IMR-90 (cell line): ENCODE results near the gene SLC16A9. TPM values are rescaled to one million over a fixed set of nuclear protein-coding genes. Genes with fewer than 3 reads are reported as not detected.

Source experiments
- ATAC-seq: fragments of 200-7000 bp; cut with Tn5 transposase; 2 replicates; pipeline ENCODE4 v1.9.1; 2020; ENCODE audit warnings: low read depth, mild to moderate bottlenecking, moderate library complexity
- BruUV-seq: library from RNA; stranded (reverse); fragments of 400-500 nt; replicated peaks from 2 replicates; lab custom pipeline; 2021; lab: Mats Ljungman, UMichigan
- CTCF ChIA-PET: fragments of 300-600 bp; formaldehyde crosslinking; extraction: SDS; loops from one replicate; lab custom pipeline; 2021; ENCODE audit warnings: antibody characterized with exemption; lab: Yijun Ruan, JAX
- POLR2A ChIA-PET: fragments of 300-600 bp; sonication (Branson Sonifier 250); formaldehyde crosslinking; loops from one replicate; lab custom pipeline; 2022; ENCODE audit warnings: antibody characterized with exemption; ENCODE audit not compliant: unreplicated experiment; lab: Charles Lee
- DNase-seq: peaks from one replicate; pipeline ENCODE4 v3.0.0; 2013
- H2AFZ ChIP-seq: replicated peaks from 2 replicates; pipeline ENCODE3; 2013; ENCODE audit warnings: low read length, mild to moderate bottlenecking; ENCODE audit not compliant: poor library complexity
- H2AK5ac ChIP-seq: 2 replicates; pipeline ENCODE4 v1.6.1; 2013; ENCODE audit warnings: low read depth, low read length, inconsistent platforms
- H2AK9ac ChIP-seq: replicated peaks from 2 replicates; pipeline ENCODE3; 2013; ENCODE audit warnings: mild to moderate bottlenecking, low read depth, low read length, moderate library complexity; ENCODE audit not compliant: poor library complexity
- H2BK120ac ChIP-seq: 2 replicates; pipeline ENCODE4 v1.6.1; 2013; ENCODE audit warnings: low read depth, low read length, inconsistent platforms
- H2BK15ac ChIP-seq: 3 replicates; pipeline ENCODE4 v1.6.1; 2013; ENCODE audit warnings: low read depth, low read length, inconsistent platforms
- H2BK20ac ChIP-seq: 2 replicates; pipeline ENCODE4 v1.6.1; 2013; ENCODE audit warnings: low read depth, mild to moderate bottlenecking, inconsistent platforms, low read length, moderate library complexity
- H2BK5ac ChIP-seq: 2 replicates; pipeline ENCODE4 v1.6.1; 2013; ENCODE audit warnings: mild to moderate bottlenecking, low read depth, low read length, inconsistent platforms; ENCODE audit not compliant: poor library complexity, severe bottlenecking
- H3K14ac ChIP-seq: replicated peaks from 2 replicates; pipeline ENCODE4 v1.6.1; 2013; ENCODE audit warnings: low read depth, low read length, inconsistent platforms
- H3K18ac ChIP-seq: 2 replicates; pipeline ENCODE4 v1.6.1; 2013; ENCODE audit warnings: low read depth, low read length, control low read depth
- H3K23ac ChIP-seq: 2 replicates; pipeline ENCODE4 v1.6.1; 2013; ENCODE audit warnings: low read depth, low read length, inconsistent platforms
- H3K27ac ChIP-seq: 2 replicates; pipeline ENCODE4 v1.5.1; 2013; ENCODE audit warnings: mild to moderate bottlenecking, control low read depth, low read length; ENCODE audit not compliant: insufficient read depth
- H3K27me3 ChIP-seq: 2 replicates; pipeline ENCODE4 v1.6.1; 2013; ENCODE audit warnings: low read length; ENCODE audit not compliant: control insufficient read depth, insufficient read depth
- H3K36me3 ChIP-seq: 2 replicates; pipeline ENCODE4 v1.6.1; 2013; ENCODE audit warnings: low read length, mixed read lengths; ENCODE audit not compliant: control insufficient read depth, insufficient read depth
- H3K4ac ChIP-seq: 2 replicates; pipeline ENCODE4 v1.6.1; 2013; ENCODE audit warnings: low read depth, low read length, inconsistent platforms
- H3K4me1 ChIP-seq: 2 replicates; pipeline ENCODE4 v1.6.1; 2013; ENCODE audit warnings: low read length, mixed read lengths; ENCODE audit not compliant: control insufficient read depth, insufficient read depth
- H3K4me2 ChIP-seq: 2 replicates; pipeline ENCODE4 v1.6.1; 2013; ENCODE audit warnings: low read depth, mild to moderate bottlenecking, control low read depth, low read length, moderate library complexity
- H3K4me3 ChIP-seq: 2 replicates; pipeline ENCODE4 v1.5.1; 2013; ENCODE audit warnings: low read depth, mild to moderate bottlenecking, control low read depth, low read length, moderate library complexity; ENCODE audit not compliant: insufficient read depth
- H3K56ac ChIP-seq: 2 replicates; pipeline ENCODE4 v1.6.1; 2013; ENCODE audit warnings: low read length, inconsistent platforms; ENCODE audit not compliant: insufficient read depth; ENCODE audit errors: extremely low read depth
- H3K79me1 ChIP-seq, 2 experiments: 2 replicates each; pipeline ENCODE4 v1.6.1; 2013; ENCODE audit warnings: low read length in 2 of 2, inconsistent platforms in 1 of 2, low read depth in 1 of 2
- H3K9ac ChIP-seq: 2 replicates; pipeline ENCODE4 v1.6.1; 2013; ENCODE audit warnings: low read depth, low read length, control low read depth
- H3K9me1 ChIP-seq: 2 replicates; pipeline ENCODE4 v1.6.1; 2013; ENCODE audit warnings: low read length, inconsistent platforms; ENCODE audit not compliant: insufficient read depth
- H3K9me3 ChIP-seq: 2 replicates; pipeline ENCODE4 v1.6.1; 2013; ENCODE audit warnings: low read length; ENCODE audit not compliant: control insufficient read depth, insufficient read depth
- H4K20me1 ChIP-seq: 2 replicates; pipeline ENCODE4 v1.6.1; 2013; ENCODE audit warnings: low read length, inconsistent platforms; ENCODE audit not compliant: insufficient read depth
- H4K5ac ChIP-seq: 2 replicates; pipeline ENCODE4 v1.6.1; 2013; ENCODE audit warnings: mild to moderate bottlenecking, low read depth, low read length, control low read depth
- H4K8ac ChIP-seq, 2 experiments: 2 replicates each; pipeline ENCODE4 v1.6.1; 2013; ENCODE audit warnings: low read depth in 2 of 2, low read length in 2 of 2, control low read depth in 1 of 2, inconsistent platforms in 1 of 2
- H4K91ac ChIP-seq: 2 replicates; pipeline ENCODE4 v1.6.1; 2013; ENCODE audit warnings: low read depth, low read length, inconsistent platforms; ENCODE audit not compliant: insufficient read depth
- BHLHE40 ChIP-seq: fragments of 150-350 bp; IDR thresholded peaks from 2 replicates; pipeline ENCODE4 v1.6.1; 2016; ENCODE audit warnings: mild to moderate bottlenecking, low read depth, low read length
- CHD1 ChIP-seq: IDR thresholded peaks from 2 replicates; pipeline ENCODE4 v1.6.1; 2012; ENCODE audit warnings: low read depth, low read length, improper control_type of control experiment
- CTCF ChIP-seq: conservative IDR thresholded peaks from 2 replicates; pipeline ENCODE4 v1.5.1; 2012; ENCODE audit warnings: mild to moderate bottlenecking, low read depth, low read length, improper control_type of control experiment
- MAZ ChIP-seq: IDR thresholded peaks from 2 replicates; pipeline ENCODE4 v1.6.1; 2012; ENCODE audit warnings: low read depth, mild to moderate bottlenecking, low read length, improper control_type of control experiment, moderate library complexity, borderline replicate concordance
- MXI1 ChIP-seq: IDR thresholded peaks from 2 replicates; pipeline ENCODE4 v1.6.1; 2012; ENCODE audit warnings: low read depth, mild to moderate bottlenecking, low read length, moderate library complexity, borderline replicate concordance
- POLR2A ChIP-seq: IDR thresholded peaks from 2 replicates; pipeline ENCODE4 v1.6.1; 2012; ENCODE audit warnings: mild to moderate bottlenecking, low read depth, low read length
- RCOR1 ChIP-seq: IDR thresholded peaks from 2 replicates; pipeline ENCODE4 v1.6.1; 2012; ENCODE audit warnings: mild to moderate bottlenecking, low read length, improper control_type of control experiment; ENCODE audit not compliant: insufficient replicate concordance
- WGBS, 2 experiments: methylation state at CpG; one replicate each; pipeline versions ENCODE4 v1.1.5 to v1.1.7; 2013; ENCODE audit warnings: missing lambda C conversion rate in 2 of 2; ENCODE audit not compliant: insufficient read length in 1 of 2; ENCODE audit errors: extremely low coverage in 2 of 2; 5-methylcytosine and 5-hydroxymethylcytosine counted together
- dilution Hi-C: fragments of 300-500 bp; cut with HindIII; formaldehyde crosslinking; loops from one replicate; pipeline ENCODE4 v1.14.3; 2018; ENCODE audit warnings: low sequenced_read_pairs; ENCODE audit not compliant: unreplicated experiment
- in situ Hi-C: fragments of 300-500 bp; cut with MboI; formaldehyde crosslinking; loops from 3 replicates; pipeline ENCODE4 v1.14.3; 2019; ENCODE audit warnings: low sequenced_read_pairs, inconsistent platforms, mixed read lengths
- intact Hi-C: fragments of 100-400 bp; cut with micrococcal nuclease; formaldehyde crosslinking; loops from 2 replicates; pipeline ENCODE4 v1.10.0; 2022
- polyA plus RNA-seq, 3 experiments: library from polyadenylated mRNA; depleted of rRNA; stranded (reverse); fragments of >200 nt; gene quantifications; 2 replicates each; pipeline ENCODE4 v1.2.3, GENCODE V29; 2012; ENCODE audit warnings: low replicate concordance in 1 of 3
- total RNA-seq: library from RNA; depleted of rRNA; stranded (reverse); fragments of >200 nt; gene quantifications from 2 replicates; pipeline ENCODE4 v1.2.3, GENCODE V29; 2012

The SLC16A9 gene
- total and polyA plus RNA-seq, 2 of the 4 experiments (the other 2 are of a cell fraction), result 0.18 to 0.26 TPM

GRCh38 chr10:59617996-59618395 lies 91.7 kb downstream of the SLC16A9 start:
- ATAC-seq (no peak), DNase-seq (no peak)
- Histone ChIP-seq H3K79me1 (no peaks in the 10 kb centered on the region), H2AFZ (no peak overlapping the region), H2BK20ac (no peak overlapping the region), H3K4me2 (no peak overlapping the region), H3K9me1 (no peaks in the 10 kb centered on the region), H2AK5ac (no peak overlapping the region), H3K36me3 (no peaks in the 10 kb centered on the region), H4K8ac (no peak overlapping the region), H4K20me1 (no peaks in the 10 kb centered on the region), H2BK5ac (no peak overlapping the region), H3K27me3 (peaks cover 1% of the 10 kb centered on the region), H4K91ac (no peak overlapping the region), H3K9me3 (no peaks in the 10 kb centered on the region), H3K4me3 (no peak overlapping the region), H2AK9ac (no peak overlapping the region), H3K27ac (no peak overlapping the region), H4K5ac (no peak overlapping the region), H3K23ac (no peak overlapping the region), H3K4ac (no peak overlapping the region), H3K9ac (no peak overlapping the region), H3K4me1 (no peaks in the 10 kb centered on the region), H2BK120ac (no peak overlapping the region), H2BK15ac (no peak overlapping the region), H3K56ac (no peak overlapping the region), H3K18ac (no peak overlapping the region), H3K14ac (no peak overlapping the region)
- POLR2A ChIA-PET, result no interaction called here
- intact Hi-C loops, result no loop called here
- no CpG with 5 or more reads among the region's 1 CpG for WGBS, 2 experiments
- no peak for TF ChIP-seq CHD1
- no peak for TF ChIP-seq CTCF
- no peak for TF ChIP-seq RCOR1
- TF ChIP-seq MAZ, result no peak
- TF ChIP-seq BHLHE40, result no peak
- no peak for TF ChIP-seq POLR2A
- TF ChIP-seq MXI1, result no peak
- CTCF ChIA-PET, result no interaction called here
- BruUV-seq, result no TSS peak
- dilution Hi-C loops, result no loop called here
- in situ Hi-C loops, result loop anchor here (25.0 kb wide), 1 partner anchor 656 kb away; no protein-coding TSS in a partner anchor
